Measurements from ENCODE around the gene ARAF. TPM values are rescaled to one million over a fixed set of nuclear protein-coding genes. Genes with fewer than 3 reads are reported as not detected.

The ARAF gene
- total and polyA plus RNA-seq, 2 of the 13 experiments (the other 11 are each of a cell fraction or from before 2014, with no cell fraction given): 18.0 to 33.1 TPM

- TF ChIP-seq ZNF546 (CRISPR knock-in tag; conservative IDR thresholded peaks at IDR 0.05) (no peak), TOPORS (CRISPR knock-in tag; IDR thresholded peaks at IDR 0.05) (no peak), ZNF766 (CRISPR knock-in tag; IDR thresholded peaks at IDR 0.05; ENCODE audit: borderline replicate concordance) (no peak)
These were observed 10.9 kb downstream of the ARAF start (continued) for GRCh38 chrX:47571896-47572295.

- no TSS peak for BruUV-seq (replicated peaks)
- Histone ChIP-seq H3K27me3 (ENCODE audit: control insufficient read depth in 1 of 2, insufficient read depth in 2 of 2, low read length in 2 of 2) (no peaks in the 10 kb centered on the region), H3K36me3 (replicated peaks in 1 of 2; ENCODE audit: control insufficient read depth in 1 of 2, insufficient read depth in 2 of 2, low read length in 2 of 2) (0 out of 5 replicates have a peak, but pooled peaks cover 0 to 12% of the 10 kb centered on the region in 2 experiments), H4K20me1 (ENCODE audit: insufficient read depth, low read length) (no peaks in the 10 kb centered on the region), H3K4me2 (ENCODE audit: low read depth, low read length) (no peak overlapping the region), H3K79me2 (ENCODE audit: insufficient read depth, low read length) (no peaks in the 10 kb centered on the region), H3K4me1 (ENCODE audit: insufficient read depth, low read length) (0 out of 2 replicates have a peak, but pooled peaks cover under 1% of the 10 kb centered on the region), H3K9ac (ENCODE audit: insufficient read depth, low read depth, low read length) (no peak overlapping the region), H2AFZ (ENCODE audit: low read length) (no peak overlapping the region), H3K9me3 (ENCODE audit: low read length) (no peaks in the 10 kb centered on the region), H3K4me3 (replicated peaks in 1 of 3; ENCODE audit: insufficient read depth in 1 of 3, low read depth in 2 of 3, low read length in 3 of 3) (no peak overlapping the region), H3K27ac (ENCODE audit: extremely low read length, insufficient read depth, low read length) (no peak overlapping the region)
- no peak for FAIRE-seq
- in situ Hi-C loops (cut with HindIII; ENCODE audit: extremely low pct_ligation_motif_present, low pct_unique_long_range_greater_than_20kb): no loop called here
- ChIA-PET POLR2A (no interaction called here), CTCF (ENCODE audit: low intra/inter-chr PET ratio, low total read pairs) (no interaction called here)
- no peak for DNase-seq (ENCODE audit: low spot score)
- no peak for ATAC-seq
- intact Hi-C loops (cut with micrococcal nuclease; ENCODE audit: unreplicated experiment): no loop called here
- whole genome bisulfite sequencing (ENCODE audit: low lambda C conversion rate): 94% methylated on average over 7 of the region's 9 CpGs
- no peak for TF ChIP-seq NCOR1 (IDR thresholded peaks at IDR 0.05; ENCODE audit: borderline replicate concordance, low read length)
- no peak for TF ChIP-seq HCFC1 (IDR thresholded peaks at IDR 0.05; ENCODE audit: low read depth, low read length)
- no peak for TF ChIP-seq BCLAF1 (IDR thresholded peaks at IDR 0.05)
- no peak for TF ChIP-seq HINFP (CRISPR knock-in tag; IDR thresholded peaks at IDR 0.05; ENCODE audit: low read depth)
- no peak for TF ChIP-seq TRIM22 (IDR thresholded peaks at IDR 0.05)
- TF ChIP-seq ZNF512 (CRISPR knock-in tag; IDR thresholded peaks at IDR 0.05): no peak
- no peak for TF ChIP-seq ZFP36 (IDR thresholded peaks at IDR 0.05; ENCODE audit: borderline replicate concordance, low read depth, low read length, partially characterized antibody)
- no peak for TF ChIP-seq FOSL1 (CRISPR knock-in tag; IDR thresholded peaks at IDR 0.05; ENCODE audit: borderline replicate concordance)
- TF ChIP-seq CSRNP1 (CRISPR knock-in tag; IDR thresholded peaks at IDR 0.05): no peak
- TF ChIP-seq ZNF225 (CRISPR knock-in tag; IDR thresholded peaks at IDR 0.05): no peak
- no peak for TF ChIP-seq AGO1 (IDR thresholded peaks at IDR 0.05; ENCODE audit: low read depth, low read length, poor library complexity, severe bottlenecking)
These were observed 11.9 kb downstream of the ARAF start for GRCh38 chrX:47572773-47573340.
